ENCODE measurements around the gene HOXD3. TPM values are rescaled to one million over a fixed set of nuclear protein-coding genes. Genes with fewer than 3 reads are reported as not detected.

HOXD3 gene
- total and polyA plus RNA-seq, 9 donors, result 6.7 to 18.7 (median 14.8) TPM

GRCh38 chr2:176129813-176130146 is 27.3 kb upstream of the HOXD3 start:
- Histone ChIP-seq H3K4me1 (ENCODE audit: insufficient read depth) (peaks cover 13% of the 10 kb centered on the region), H3K27me3 (no peaks in the 10 kb centered on the region), H3K36me3 (no peaks in the 10 kb centered on the region), H3K27ac (peak overlapping the region; percentile 94 to 99), H3K4me3 (peak overlapping the region; percentile 55), H3K9me3 (no peaks in the 10 kb centered on the region)
- DNase-seq, result no peak
- TF ChIP-seq EP300 (IDR thresholded peaks at IDR 0.05), result no peak
- TF ChIP-seq CTCF (IDR thresholded peaks at IDR 0.05), result no peak
- TF ChIP-seq POLR2A (IDR thresholded peaks at IDR 0.05), result no peak
- intact Hi-C loops (cut with DNase I), result loop anchor here (2.0 to 10.0 kb wide), 7 partner anchors 423 to 1135 kb away; partner anchors contain the start of gene NFE2L2 (in 1 of the 4)
- WGBS, 3 donors, result 0 to 2% (median 1%) methylated on average over 15 to 43 of the region's 43 CpGs

DNA sequence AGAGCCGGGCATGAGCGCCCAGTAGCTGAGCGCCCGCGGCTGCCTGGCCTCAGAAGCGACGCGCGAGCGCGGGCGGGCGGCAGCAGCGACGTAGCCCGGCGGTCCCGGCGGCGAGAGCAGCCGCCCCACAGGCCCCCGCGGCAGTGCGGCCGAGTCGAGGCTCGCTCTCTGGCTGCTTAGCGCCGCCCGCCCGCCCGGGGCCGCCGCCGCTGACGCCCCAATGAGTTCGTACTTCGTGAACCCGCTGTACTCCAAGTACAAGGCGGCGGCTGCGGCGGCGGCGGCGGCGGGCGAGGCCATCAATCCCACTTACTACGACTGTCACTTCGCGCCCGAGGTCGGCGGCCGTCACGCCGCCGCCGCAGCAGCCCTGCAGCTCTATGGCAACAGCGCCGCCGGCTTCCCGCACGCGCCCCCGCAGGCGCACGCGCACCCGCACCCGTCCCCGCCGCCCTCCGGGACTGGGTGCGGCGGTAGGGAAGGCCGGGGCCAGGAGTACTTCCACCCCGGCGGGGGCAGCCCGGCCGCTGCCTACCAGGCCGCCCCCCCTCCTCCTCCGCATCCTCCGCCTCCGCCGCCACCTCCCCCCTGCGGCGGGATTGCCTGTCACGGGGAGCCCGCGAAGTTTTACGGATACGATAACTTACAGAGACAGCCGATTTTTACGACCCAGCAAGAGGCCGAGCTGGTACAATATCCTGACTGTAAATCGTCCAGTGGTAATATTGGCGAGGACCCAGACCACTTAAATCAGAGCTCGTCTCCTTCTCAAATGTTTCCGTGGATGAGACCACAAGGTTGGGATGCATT is 26.8 kb upstream of the HOXD3 start:
- Histone ChIP-seq H3K9me3 (no peaks in the 10 kb centered on the region), H3K36me3 (no peaks in the 10 kb centered on the region), H3K4me3 (peak overlapping the region; percentile 55), H3K27me3 (no peaks in the 10 kb centered on the region), H3K27ac (peak overlapping the region; percentile 94 to 99), H3K4me1 (ENCODE audit: insufficient read depth) (peaks cover 17% of the 10 kb centered on the region)
- 1% methylated on average over 48 to 100 of the region's 100 CpGs for WGBS, 3 donors
- intact Hi-C loops (cut with DNase I), result loop anchor here in 1 of 4 donors (2.0 to 10.0 kb wide), 2 partner anchors 506 to 1134 kb away; partner anchors contain the start of gene NFE2L2
- no peak for TF ChIP-seq EP300 (IDR thresholded peaks at IDR 0.05)
- TF ChIP-seq CTCF (IDR thresholded peaks at IDR 0.05), result peak in 1 of 3 donors; percentile 9
- TF ChIP-seq POLR2A (IDR thresholded peaks at IDR 0.05), result peak; percentile 62
- peak; percentile 78 to 83 (median 81) for DNase-seq

GRCh38 chr2:176130957-176131847 is 25.9 kb upstream of the HOXD3 start:
- Histone ChIP-seq H3K27me3 (no peaks in the 10 kb centered on the region), H3K36me3 (no peaks in the 10 kb centered on the region), H3K9me3 (no peaks in the 10 kb centered on the region), H3K27ac (peak overlapping the region; percentile 94 to 99), H3K4me1 (ENCODE audit: insufficient read depth) (peaks cover 17% of the 10 kb centered on the region), H3K4me3 (peak overlapping the region; percentile 55)
- WGBS, 3 donors, result 7 to 12% (median 8%) methylated on average over 15 of the region's 15 CpGs
- DNase-seq, result no peak
- intact Hi-C loops (cut with DNase I), result loop anchor here in 1 of 4 donors (2.0 to 10.0 kb wide), 2 partner anchors 506 to 1134 kb away; partner anchors contain the start of gene NFE2L2
- TF ChIP-seq CTCF (IDR thresholded peaks at IDR 0.05), result no peak

- peak overlapping the region; percentile 55 for H3K4me3 ChIP-seq
- 9 to 22% (median 16%) methylated on average over 4 of the region's 4 CpGs for WGBS, 3 donors
- intact Hi-C loops (cut with DNase I), result loop anchor here in 1 of 4 donors (2.0 to 10.0 kb wide), 2 partner anchors 505 to 1133 kb away; partner anchors contain the start of gene NFE2L2
Measured at GRCh38 chr2:176131848-176132158, 25.3 kb upstream of the HOXD3 start.

More at GRCh38 chr2:176131848-176132158, 25.3 kb upstream of the HOXD3 start:
- Histone ChIP-seq H3K36me3 (no peaks in the 10 kb centered on the region), H3K27me3 (no peaks in the 10 kb centered on the region), H3K9me3 (no peaks in the 10 kb centered on the region), H3K4me1 (ENCODE audit: insufficient read depth) (peaks cover 17% of the 10 kb centered on the region), H3K27ac (peak overlapping the region; percentile 10 to 99)
- TF ChIP-seq EP300 (IDR thresholded peaks at IDR 0.05) (no peak), POLR2A (IDR thresholded peaks at IDR 0.05) (no peak), CTCF (IDR thresholded peaks at IDR 0.05) (no peak)
- DNase-seq, result no peak
